Effector memory CD8-positive, alpha-beta T cell (primary cell): ENCODE measurements around the gene SMU1.
A peak's percentile ranks its signal among the peaks of the same experiment; 100 is the strongest.

Source experiments
- ATAC-seq: fragments of 150-1000 bp; cut with Tn5 transposase; replicated peaks from 2 replicates; pipeline ENCODE4 v1.10.0; 2021; ENCODE audit warnings: mild to moderate bottlenecking, moderate library complexity
- DNase-seq, 3 experiments: peaks; one replicate each; pipeline ENCODE4 v3.0.0; 2021
- H3K27ac Mint-ChIP-seq, 2 donors: one replicate each; pipeline ENCODE4 v1.8.0; 2022; ENCODE audit warnings: mild to moderate bottlenecking in 2 of 2, mixed read lengths in 2 of 2, moderate library complexity in 2 of 2
- H3K27me3 Mint-ChIP-seq, 2 donors: one replicate each; pipeline ENCODE4 v1.8.0; 2022; ENCODE audit warnings: mixed read lengths in 2 of 2
- H3K36me3 Mint-ChIP-seq: one replicate; pipeline ENCODE4 v1.8.0; 2022; ENCODE audit warnings: mild to moderate bottlenecking, moderate library complexity, mixed read lengths; ENCODE audit not compliant: insufficient read depth
- H3K4me1 Mint-ChIP-seq, 2 donors: one replicate each; pipeline ENCODE4 v1.8.0; 2022; ENCODE audit warnings: low read depth in 2 of 2, mixed read lengths in 2 of 2
- H3K4me3 Mint-ChIP-seq, 2 donors: one replicate each; pipeline ENCODE4 v1.8.0; 2022; ENCODE audit warnings: mild to moderate bottlenecking in 2 of 2, mixed read lengths in 2 of 2, moderate library complexity in 2 of 2
- H3K9me3 Mint-ChIP-seq, 2 donors: one replicate each; pipeline ENCODE4 v1.8.0; 2022; ENCODE audit warnings: mixed read lengths in 2 of 2

The SMU1 gene

GRCh38 chr9:33025572-33026342, 50.7 kb downstream of the SMU1 start:
- Mint-ChIP-seq H3K27ac (peak overlapping the region; percentile 97), H3K27me3 (no peaks in the 10 kb centered on the region), H3K4me1 (peaks cover 46 to 82% of the 10 kb centered on the region in 2 donors), H3K4me3 (peak overlapping the region; percentile 92 to 97), H3K36me3 (peaks cover 72% of the 10 kb centered on the region), H3K9me3 (no peaks in the 10 kb centered on the region)
- DNase-seq (peak; percentile 73 to 74 (median 73)), ATAC-seq (peak; percentile 59)

GRCh38 chr9:33024966-33025571, 51.4 kb downstream of the SMU1 start, which contains the start of gene DNAJA1:
TSS of gene DNAJA1 (plus strand) at chr9:33025273. CDS start at chr9:33026485, 1,212 bp downstream.
- peak within 1 kb of the TSS; percentile 92 to 97 for H3K4me3 Mint-ChIP-seq
- H3K27me3 Mint-ChIP-seq = no peaks in the 10 kb centered on the region
- DNase-seq (peak; percentile 94 to 97 (median 97)), ATAC-seq (peak; percentile 79)
- no peaks in the 10 kb centered on the region for H3K9me3 Mint-ChIP-seq
- peak within 1 kb of the TSS; percentile 97 for H3K27ac Mint-ChIP-seq
- peaks cover 65% of the 10 kb centered on the region for H3K36me3 Mint-ChIP-seq
- H3K4me1 Mint-ChIP-seq = peaks cover 47 to 83% of the 10 kb centered on the region in 2 donors

GRCh38 chr9:33024126-33024965, 52.1 kb downstream of the SMU1 start:
- ATAC-seq (no peak), DNase-seq (no peak)

GRCh38 chr9:33023661-33024060, 52.8 kb downstream of the SMU1 start:
- H3K4me3 Mint-ChIP-seq = peak overlapping the region; percentile 92 to 97
- H3K27ac Mint-ChIP-seq = peak overlapping the region; percentile 97
- no peaks in the 10 kb centered on the region for H3K9me3 Mint-ChIP-seq
- DNase-seq (no peak), ATAC-seq (no peak)
- H3K4me1 Mint-ChIP-seq = peaks cover 43 to 72% of the 10 kb centered on the region in 2 donors
- H3K27me3 Mint-ChIP-seq = no peaks in the 10 kb centered on the region
- H3K36me3 Mint-ChIP-seq = peaks cover 51% of the 10 kb centered on the region

More at GRCh38 chr9:33024126-33024965, 52.1 kb downstream of the SMU1 start:
- Mint-ChIP-seq H3K4me3 (peak overlapping the region; percentile 92 to 97), H3K27ac (peak overlapping the region; percentile 97), H3K27me3 (no peaks in the 10 kb centered on the region), H3K36me3 (peaks cover 58% of the 10 kb centered on the region), H3K4me1 (peaks cover 44 to 79% of the 10 kb centered on the region in 2 donors), H3K9me3 (no peaks in the 10 kb centered on the region)

- Mint-ChIP-seq H3K27me3 (no peaks in the 10 kb centered on the region), H3K4me3 (peak overlapping the region; percentile 92 to 97), H3K9me3 (no peaks in the 10 kb centered on the region), H3K36me3 (peaks cover 42% of the 10 kb centered on the region), H3K4me1 (peaks cover 37 to 63% of the 10 kb centered on the region in 2 donors), H3K27ac (peak overlapping the region; percentile 49 to 97)
- DNase-seq (no peak), ATAC-seq (no peak)
Measured at GRCh38 chr9:33022755-33023154, 53.7 kb downstream of the SMU1 start.

- H3K9me3 Mint-ChIP-seq = no peaks in the 10 kb centered on the region
- H3K4me1 Mint-ChIP-seq = peaks cover 34 to 58% of the 10 kb centered on the region in 2 donors
- no peak for DNase-seq
- no peak for ATAC-seq
- peak overlapping the region in 1 of 2 donors; percentile 92 for H3K4me3 Mint-ChIP-seq
- peaks cover 37% of the 10 kb centered on the region for H3K36me3 Mint-ChIP-seq
- H3K27me3 Mint-ChIP-seq = no peaks in the 10 kb centered on the region
- peak overlapping the region; percentile 49 to 97 for H3K27ac Mint-ChIP-seq
Measured at GRCh38 chr9:33022303-33022702, 54.2 kb downstream of the SMU1 start.

GRCh38 chr9:33019797-33020196, 56.7 kb downstream of the SMU1 start:
- no peak for ATAC-seq
- no peak overlapping the region for H3K27ac Mint-ChIP-seq
- peaks cover 12% of the 10 kb centered on the region for H3K36me3 Mint-ChIP-seq

GRCh38 chr9:33017283-33018041, 59.0 kb downstream of the SMU1 start:
- ATAC-seq (no peak), DNase-seq (no peak)
- H3K27ac Mint-ChIP-seq = no peak overlapping the region
- H3K4me1 Mint-ChIP-seq = peaks cover 3 to 22% of the 10 kb centered on the region in 2 donors
- H3K9me3 Mint-ChIP-seq = no peaks in the 10 kb centered on the region
- no peaks in the 10 kb centered on the region for H3K27me3 Mint-ChIP-seq
- no peak overlapping the region for H3K4me3 Mint-ChIP-seq
- peaks cover 8% of the 10 kb centered on the region for H3K36me3 Mint-ChIP-seq

More at GRCh38 chr9:33019797-33020196, 56.7 kb downstream of the SMU1 start:
- H3K27me3 Mint-ChIP-seq = no peaks in the 10 kb centered on the region
- H3K4me3 Mint-ChIP-seq = no peak overlapping the region
- peaks cover 17 to 42% of the 10 kb centered on the region in 2 donors for H3K4me1 Mint-ChIP-seq
- no peaks in the 10 kb centered on the region for H3K9me3 Mint-ChIP-seq
- DNase-seq = no peak

GRCh38 chr9:33014665-33015014, 61.8 kb downstream of the SMU1 start:
- Mint-ChIP-seq H3K27me3 (no peaks in the 10 kb centered on the region), H3K27ac (no peak overlapping the region), H3K9me3 (no peaks in the 10 kb centered on the region), H3K4me3 (no peak overlapping the region), H3K36me3 (no peaks in the 10 kb centered on the region), H3K4me1 (no peaks in the 10 kb centered on the region)
- ATAC-seq (no peak), DNase-seq (no peak)

GRCh38 chr9:33013962-33014664, 62.4 kb downstream of the SMU1 start:
- no peaks in the 10 kb centered on the region for H3K4me1 Mint-ChIP-seq
- no peak overlapping the region for H3K4me3 Mint-ChIP-seq
- DNase-seq (no peak), ATAC-seq (no peak)
- no peaks in the 10 kb centered on the region for H3K27me3 Mint-ChIP-seq
- H3K9me3 Mint-ChIP-seq = no peaks in the 10 kb centered on the region
- no peak overlapping the region for H3K27ac Mint-ChIP-seq
- H3K36me3 Mint-ChIP-seq = no peaks in the 10 kb centered on the region

- Mint-ChIP-seq H3K4me3 (no peak overlapping the region), H3K27ac (no peak overlapping the region), H3K36me3 (no peaks in the 10 kb centered on the region), H3K27me3 (no peaks in the 10 kb centered on the region), H3K9me3 (no peaks in the 10 kb centered on the region), H3K4me1 (no peaks in the 10 kb centered on the region)
- no peak for DNase-seq
- ATAC-seq = no peak
Measured at GRCh38 chr9:33012328-33013069, 64.0 kb downstream of the SMU1 start.

- H3K36me3 Mint-ChIP-seq = no peaks in the 10 kb centered on the region
- no peak for DNase-seq
- H3K4me1 Mint-ChIP-seq = no peaks in the 10 kb centered on the region
Measured at GRCh38 chr9:33011831-33012230, 64.6 kb downstream of the SMU1 start.

More at GRCh38 chr9:33011831-33012230, 64.6 kb downstream of the SMU1 start:
- Mint-ChIP-seq H3K4me3 (no peak overlapping the region), H3K27me3 (no peaks in the 10 kb centered on the region), H3K27ac (no peak overlapping the region), H3K9me3 (no peaks in the 10 kb centered on the region)
- no peak for ATAC-seq
